HepG2 (cell line): ENCODE measurements around the gene OCIAD2. TPM values are rescaled to one million over a fixed set of nuclear protein-coding genes. Genes with fewer than 3 reads are reported as not detected.

ENCODE experiments used
- ATAC-seq: fragments of 200-7000 bp; cut with Tn5 transposase; 3 replicates; pipeline ENCODE4 v1.9.1; 2020; ENCODE audit warnings: mild to moderate bottlenecking, moderate library complexity
- BruUV-seq: library from RNA; stranded (reverse); fragments of 400-500 nt; replicated peaks from 2 replicates; lab custom pipeline; 2021; lab: Mats Ljungman, UMichigan
- CTCF ChIA-PET: fragments of 300-600 bp; formaldehyde crosslinking; extraction: SDS; loops from one replicate; lab custom pipeline; 2021; ENCODE audit warnings: low total read pairs, inconsistent platforms, low intra/inter-chr PET ratio; lab: Yijun Ruan, JAX
- POLR2A ChIA-PET: fragments of 350-600 bp; sonication (Branson Sonifier 250); formaldehyde crosslinking; loops from one replicate; lab custom pipeline; 2020; ENCODE audit warnings: antibody characterized with exemption, inconsistent platforms; lab: Yijun Ruan, JAX
- DNase-seq: peaks from one replicate; pipeline ENCODE4 v3.0.0-alpha.2; 2015; ENCODE audit warnings: low spot score
- FAIRE-seq: peaks from 3 replicates; lab custom pipeline; 2011; peaks lifted over from hg19 to GRCh38; lab: Jason Lieb, UNC
- H2AFZ ChIP-seq: one replicate; pipeline ENCODE4 v1.6.1; 2011; ENCODE audit warnings: low read length, inconsistent platforms
- H3K27ac ChIP-seq: fragments of 300-600 bp; 3 replicates; pipeline ENCODE4 v1.8.0; 2011; ENCODE audit warnings: mixed run types, mild to moderate bottlenecking, mixed read lengths, low read length, inconsistent platforms; ENCODE audit not compliant: insufficient read depth; ENCODE audit errors: extremely low read length
- H3K27me3 ChIP-seq, 2 experiments: fragments of 200-600 bp in 1 of 2; 2 replicates in 1 of 2; 3 replicates in 1 of 2; pipeline versions ENCODE4 v1.6.0 to v1.8.0; 2011; ENCODE audit warnings: low read length in 2 of 2, mild to moderate bottlenecking in 2 of 2, moderate library complexity in 2 of 2, inconsistent platforms in 1 of 2; ENCODE audit not compliant: insufficient read depth in 2 of 2, control insufficient read depth in 1 of 2
- H3K36me3 ChIP-seq, 2 experiments: fragments of 200-600 bp in 1 of 2; replicated peaks in 1 of 2; 2 replicates in 1 of 2; 3 replicates in 1 of 2; pipeline versions ENCODE4 v1.5.1 to v1.8.0; 2011; ENCODE audit warnings: low read length in 2 of 2, inconsistent platforms in 1 of 2; ENCODE audit not compliant: insufficient read depth in 2 of 2, control insufficient read depth in 1 of 2
- H3K4me1 ChIP-seq: 2 replicates; pipeline ENCODE4 v1.5.1; 2012; ENCODE audit warnings: low read length, inconsistent platforms; ENCODE audit not compliant: insufficient read depth
- H3K4me2 ChIP-seq: 2 replicates; pipeline ENCODE4 v1.6.0; 2011; ENCODE audit warnings: low read depth, low read length, inconsistent platforms
- H3K4me3 ChIP-seq, 3 experiments: fragments of 200-600 bp in 1 of 3; sonication (generic), shearing (Covaris generic) in 1 of 3; replicated peaks in 1 of 3; 2 replicates each; pipeline ENCODE4 v1.5.1; 2011 to 2016; ENCODE audit warnings: low read length in 3 of 3, inconsistent platforms in 2 of 3, low read depth in 2 of 3, mild to moderate bottlenecking in 2 of 3, control low read depth in 1 of 3, mixed read lengths in 1 of 3; ENCODE audit not compliant: insufficient read depth in 1 of 3
- H3K79me2 ChIP-seq: one replicate; pipeline ENCODE4 v1.6.1; 2011; ENCODE audit warnings: low read length, inconsistent platforms; ENCODE audit not compliant: insufficient read depth
- H3K9ac ChIP-seq: 2 replicates; pipeline ENCODE4 v1.6.0; 2011; ENCODE audit warnings: mild to moderate bottlenecking, low read depth, low read length, inconsistent platforms; ENCODE audit not compliant: insufficient read depth
- H3K9me3 ChIP-seq: 2 replicates; pipeline ENCODE4 v1.5.1; 2012; ENCODE audit warnings: mild to moderate bottlenecking, low read length
- H4K20me1 ChIP-seq: 2 replicates; pipeline ENCODE4 v1.6.0; 2011; ENCODE audit warnings: inconsistent platforms, mild to moderate bottlenecking, low read length, moderate library complexity; ENCODE audit not compliant: insufficient read depth
- CENPX ChIP-seq: sonication (generic); formaldehyde crosslinking; IDR thresholded peaks from 2 replicates; pipeline ENCODE4 v1.9.0; 2021; ENCODE audit warnings: mild to moderate bottlenecking, missing genetic modification reagents, moderate library complexity
- FOXA3 ChIP-seq: IDR thresholded peaks from 2 replicates; pipeline ENCODE4 v1.6.1; 2016; ENCODE audit warnings: missing genetic modification reagents, missing compliant biosample characterization
- KDM1A ChIP-seq: IDR thresholded peaks from 2 replicates; pipeline ENCODE4 v1.6.1; 2016; ENCODE audit warnings: missing compliant biosample characterization
- TSC22D2 ChIP-seq: sonication (generic); formaldehyde crosslinking; IDR thresholded peaks from 2 replicates; pipeline ENCODE4 v1.5.1; 2020; ENCODE audit warnings: missing genetic modification reagents, mild to moderate bottlenecking, borderline replicate concordance
- YEATS2 ChIP-seq: sonication (generic); formaldehyde crosslinking; IDR thresholded peaks from 2 replicates; pipeline ENCODE4 v1.4.0; 2020; ENCODE audit warnings: missing genetic modification reagents, borderline replicate concordance
- ZMAT5 ChIP-seq: sonication (generic); formaldehyde crosslinking; IDR thresholded peaks from 2 replicates; pipeline ENCODE4 v1.5.0; 2020; ENCODE audit warnings: mild to moderate bottlenecking, low read depth, missing genetic modification reagents, borderline replicate concordance
- ZNF234 ChIP-seq: sonication (generic); formaldehyde crosslinking; conservative IDR thresholded peaks from 2 replicates; pipeline ENCODE4 v1.5.1; 2020; ENCODE audit warnings: mild to moderate bottlenecking, missing genetic modification reagents
- ZNF263 ChIP-seq: sonication (generic); formaldehyde crosslinking; IDR thresholded peaks from 2 replicates; pipeline ENCODE4 v1.4.0; 2020; ENCODE audit warnings: missing genetic modification reagents
- WGBS: methylation state at CpG from one replicate; pipeline ENCODE4 v1.1.6; 2017; ENCODE audit warnings: low lambda C conversion rate; 5-methylcytosine and 5-hydroxymethylcytosine counted together
- in situ Hi-C: cut with HindIII; loops from 2 replicates; pipeline ENCODE4 v1.10.0; 2017; ENCODE audit warnings: low pct_unique_long_range_greater_than_20kb; ENCODE audit not compliant: extremely low pct_ligation_motif_present
- intact Hi-C: fragments of 100-400 bp; cut with micrococcal nuclease; formaldehyde crosslinking; loops from one replicate; pipeline ENCODE4 v1.10.0; 2022; ENCODE audit not compliant: unreplicated experiment
- polyA plus RNA-seq, 8 experiments: library from polyadenylated mRNA; depleted of rRNA in 3 of 8; stranded (reverse) in 7 of 8; unstranded in 1 of 8; fragments of >200 nt; fragmentation: Illumina TruSeq in 4 of 8; extraction: Trizol in 4 of 8; gene quantifications; 2 replicates each; pipeline versions ENCODE4 v1.2.1 to v1.2.3, GENCODE V29; 2011 to 2016; ENCODE audit warnings: low read depth in 4 of 8, missing spikeins in 1 of 8, mixed read lengths in 1 of 8; ENCODE audit not compliant: insufficient read depth in 1 of 8
- total RNA-seq, 5 experiments: library from RNA; depleted of rRNA; stranded (reverse); fragments of >200 nt; fragmentation: Illumina TruSeq; extraction: Trizol; gene quantifications; 2 replicates each; pipeline ENCODE4 v1.2.3, GENCODE V29; 2016; ENCODE audit warnings: low read depth in 1 of 5
- TF ChIP-seq, protein P1 (sequence below): sonication (generic); formaldehyde crosslinking; IDR thresholded peaks from 2 replicates; pipeline ENCODE4 v1.5.0; 2020; ENCODE audit warnings: missing genetic modification reagents
- TF ChIP-seq, protein P2 (sequence below): sonication (generic); formaldehyde crosslinking; IDR thresholded peaks from 2 replicates; pipeline ENCODE4 v1.5.1; 2020; ENCODE audit warnings: missing genetic modification reagents, mild to moderate bottlenecking, borderline replicate concordance
- TF ChIP-seq, protein P3 (sequence below): sonication (generic); formaldehyde crosslinking; IDR thresholded peaks from 2 replicates; pipeline ENCODE4 v1.5.0; 2020; ENCODE audit warnings: mild to moderate bottlenecking, missing genetic modification reagents

OCIAD2 gene
- total and polyA plus RNA-seq, 2 of the 13 experiments (the other 11 are each of a cell fraction or from before 2014, with no cell fraction given) = not detected

DNA sequence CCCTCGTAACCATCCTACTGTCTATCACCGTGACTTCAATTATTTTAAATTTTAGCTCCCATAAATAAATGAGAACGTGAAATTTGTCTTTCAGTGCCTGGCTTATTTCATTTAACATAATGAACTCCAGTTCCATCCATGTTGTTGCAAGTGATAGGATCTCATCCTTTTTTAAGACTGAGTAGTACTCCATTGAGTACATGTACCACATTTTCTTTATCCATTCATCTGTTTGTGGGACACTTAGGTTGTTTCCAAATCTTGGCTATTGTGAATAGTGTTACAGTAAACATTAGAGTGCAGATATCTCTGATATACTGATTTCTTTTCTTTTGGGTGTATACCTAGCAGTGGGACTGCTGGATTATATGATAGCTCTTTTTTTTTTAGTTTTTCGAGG lies 42.8 kb downstream of the OCIAD2 start:
- Histone ChIP-seq H3K27ac (no peak overlapping the region), H3K79me2 (no peaks in the 10 kb centered on the region), H3K9me3 (no peaks in the 10 kb centered on the region), H3K4me3 (no peak overlapping the region), H3K36me3 (no peaks in the 10 kb centered on the region), H3K9ac (no peak overlapping the region), H3K4me1 (no peaks in the 10 kb centered on the region), H4K20me1 (no peaks in the 10 kb centered on the region), H3K27me3 (no peaks in the 10 kb centered on the region), H3K4me2 (no peak overlapping the region), H2AFZ (no peak overlapping the region)
- no peak for ATAC-seq
- in situ Hi-C loops (no loop called here), intact Hi-C loops (no loop called here)
- BruUV-seq = no TSS peak
- ChIA-PET POLR2A (no interaction called here), CTCF (no interaction called here)
- FAIRE-seq = no peak
- TF ChIP-seq, protein P1, sequence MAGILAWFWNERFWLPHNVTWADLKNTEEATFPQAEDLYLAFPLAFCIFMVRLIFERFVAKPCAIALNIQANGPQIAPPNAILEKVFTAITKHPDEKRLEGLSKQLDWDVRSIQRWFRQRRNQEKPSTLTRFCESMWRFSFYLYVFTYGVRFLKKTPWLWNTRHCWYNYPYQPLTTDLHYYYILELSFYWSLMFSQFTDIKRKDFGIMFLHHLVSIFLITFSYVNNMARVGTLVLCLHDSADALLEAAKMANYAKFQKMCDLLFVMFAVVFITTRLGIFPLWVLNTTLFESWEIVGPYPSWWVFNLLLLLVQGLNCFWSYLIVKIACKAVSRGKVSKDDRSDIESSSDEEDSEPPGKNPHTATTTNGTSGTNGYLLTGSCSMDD (CRISPR knock-in tag) = no peak
- TF ChIP-seq ZMAT5 (CRISPR knock-in tag) (no peak), KDM1A (CRISPR knock-in tag) (no peak), FOXA3 (no peak), TSC22D2 (CRISPR knock-in tag) (no peak), ZNF234 (CRISPR knock-in tag) (no peak), ZNF263 (no peak), CENPX (CRISPR knock-in tag) (no peak), YEATS2 (CRISPR knock-in tag) (no peak)
- TF ChIP-seq, protein P2, sequence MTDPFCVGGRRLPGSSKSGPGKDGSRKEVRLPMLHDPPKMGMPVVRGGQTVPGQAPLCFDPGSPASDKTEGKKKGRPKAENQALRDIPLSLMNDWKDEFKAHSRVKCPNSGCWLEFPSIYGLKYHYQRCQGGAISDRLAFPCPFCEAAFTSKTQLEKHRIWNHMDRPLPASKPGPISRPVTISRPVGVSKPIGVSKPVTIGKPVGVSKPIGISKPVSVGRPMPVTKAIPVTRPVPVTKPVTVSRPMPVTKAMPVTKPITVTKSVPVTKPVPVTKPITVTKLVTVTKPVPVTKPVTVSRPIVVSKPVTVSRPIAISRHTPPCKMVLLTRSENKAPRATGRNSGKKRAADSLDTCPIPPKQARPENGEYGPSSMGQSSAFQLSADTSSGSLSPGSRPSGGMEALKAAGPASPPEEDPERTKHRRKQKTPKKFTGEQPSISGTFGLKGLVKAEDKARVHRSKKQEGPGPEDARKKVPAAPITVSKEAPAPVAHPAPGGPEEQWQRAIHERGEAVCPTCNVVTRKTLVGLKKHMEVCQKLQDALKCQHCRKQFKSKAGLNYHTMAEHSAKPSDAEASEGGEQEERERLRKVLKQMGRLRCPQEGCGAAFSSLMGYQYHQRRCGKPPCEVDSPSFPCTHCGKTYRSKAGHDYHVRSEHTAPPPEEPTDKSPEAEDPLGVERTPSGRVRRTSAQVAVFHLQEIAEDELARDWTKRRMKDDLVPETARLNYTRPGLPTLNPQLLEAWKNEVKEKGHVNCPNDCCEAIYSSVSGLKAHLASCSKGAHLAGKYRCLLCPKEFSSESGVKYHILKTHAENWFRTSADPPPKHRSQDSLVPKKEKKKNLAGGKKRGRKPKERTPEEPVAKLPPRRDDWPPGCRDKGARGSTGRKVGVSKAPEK (CRISPR knock-in tag) = no peak
- TF ChIP-seq, protein P3, sequence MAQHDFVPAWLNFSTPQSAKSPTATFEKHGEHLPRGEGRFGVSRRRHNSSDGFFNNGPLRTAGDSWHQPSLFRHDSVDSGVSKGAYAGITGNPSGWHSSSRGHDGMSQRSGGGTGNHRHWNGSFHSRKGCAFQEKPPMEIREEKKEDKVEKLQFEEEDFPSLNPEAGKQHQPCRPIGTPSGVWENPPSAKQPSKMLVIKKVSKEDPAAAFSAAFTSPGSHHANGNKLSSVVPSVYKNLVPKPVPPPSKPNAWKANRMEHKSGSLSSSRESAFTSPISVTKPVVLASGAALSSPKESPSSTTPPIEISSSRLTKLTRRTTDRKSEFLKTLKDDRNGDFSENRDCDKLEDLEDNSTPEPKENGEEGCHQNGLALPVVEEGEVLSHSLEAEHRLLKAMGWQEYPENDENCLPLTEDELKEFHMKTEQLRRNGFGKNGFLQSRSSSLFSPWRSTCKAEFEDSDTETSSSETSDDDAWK = no peak
- DNase-seq = no peak
- WGBS = 52% methylated on average over 4 of the region's 4 CpGs
